Measurements from ENCODE around the gene LIPI.

- TF ChIP-seq CTCF (IDR thresholded peaks at IDR 0.05; ENCODE audit: low read length) (no peak), EZH2 (IDR thresholded peaks at IDR 0.05; ENCODE audit: borderline replicate concordance, low read length) (no peak)
Measured at GRCh38 chr21:14215971-14216641, 5.4 kb upstream of the LIPI start, which contains the start of gene RBM11.

Measured in OCI-LY1 (cell line).